AG04449 (cell line): ENCODE results near the gene WDR18.
"Not testable (repeated sequence)": the region's sequence is repeated elsewhere in the genome, so short reads cannot be mapped to it uniquely, and the experiment has no call there.

Source experiments
- CTCF ChIA-PET: fragments of 350-600 bp; formaldehyde crosslinking; extraction: SDS; loops from one replicate; lab custom pipeline; 2021; ENCODE audit warnings: antibody characterized with exemption; lab: Yijun Ruan, JAX
- POLR2A ChIA-PET: fragments of 400-600, 350-600 bp; formaldehyde crosslinking; extraction: SDS; loops from one replicate; lab custom pipeline; 2020; ENCODE audit warnings: antibody characterized with exemption, inconsistent platforms; lab: Yijun Ruan, JAX
- DNase-seq: peaks from one replicate; pipeline ENCODE4 v3.0.0-alpha.2; 2010; ENCODE audit warnings: low read depth, low spot score
- H3K4me3 ChIP-seq: 2 replicates; pipeline ENCODE4 v1.5.1; 2011; ENCODE audit warnings: low read depth, mild to moderate bottlenecking, control low read depth, low read length
- TF ChIP-seq, protein P1 (sequence below): IDR thresholded peaks from one replicate; pipeline ENCODE4 v1.5.1; 2011; ENCODE audit warnings: mild to moderate bottlenecking, moderate library complexity, low read length, control low read depth, inconsistent platforms; ENCODE audit not compliant: insufficient read depth; ENCODE audit errors: missing control alignments

Gene WDR18

DNA sequence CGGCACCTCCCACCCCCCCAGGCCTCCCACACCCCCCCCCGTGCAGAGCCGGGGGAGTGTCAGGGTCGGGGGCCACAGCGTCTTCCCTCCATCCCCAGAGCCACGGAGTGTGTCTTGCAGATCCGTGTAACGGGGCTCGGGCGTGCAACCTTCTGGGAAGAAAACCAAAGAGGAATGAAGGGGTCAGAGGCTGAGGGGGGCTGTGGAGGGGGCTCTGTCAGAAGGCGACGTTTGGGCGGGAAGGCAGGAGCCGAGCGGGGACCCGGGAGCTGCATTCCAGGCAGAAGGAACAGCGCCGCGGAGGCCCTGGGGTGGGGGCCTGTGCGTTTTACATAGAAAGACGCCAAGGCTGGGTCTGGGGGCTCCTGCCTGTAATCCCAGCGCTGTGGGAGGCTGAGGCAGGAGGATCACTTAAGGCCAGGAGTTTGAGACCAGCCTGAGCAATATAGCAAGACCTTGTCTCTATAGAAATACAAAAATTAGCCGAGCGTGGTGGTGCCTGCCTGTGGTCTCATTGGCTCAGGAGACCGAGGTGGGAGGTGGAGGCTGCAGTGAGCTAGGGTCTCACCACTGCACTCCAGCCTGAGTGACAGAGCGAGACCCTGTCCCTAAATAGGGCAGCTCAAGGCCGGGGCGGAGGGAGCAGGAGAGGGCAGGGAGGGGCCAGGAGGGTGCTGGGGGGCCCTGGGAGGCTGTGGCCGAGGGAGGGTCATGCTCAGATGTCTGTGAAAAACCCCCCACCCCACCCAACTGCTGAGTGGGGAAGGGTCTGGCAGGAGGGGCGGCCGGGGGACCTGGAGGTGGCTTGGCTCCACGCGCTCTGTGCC is 30.5 kb upstream of the WDR18 start:
- TF ChIP-seq, protein P1, sequence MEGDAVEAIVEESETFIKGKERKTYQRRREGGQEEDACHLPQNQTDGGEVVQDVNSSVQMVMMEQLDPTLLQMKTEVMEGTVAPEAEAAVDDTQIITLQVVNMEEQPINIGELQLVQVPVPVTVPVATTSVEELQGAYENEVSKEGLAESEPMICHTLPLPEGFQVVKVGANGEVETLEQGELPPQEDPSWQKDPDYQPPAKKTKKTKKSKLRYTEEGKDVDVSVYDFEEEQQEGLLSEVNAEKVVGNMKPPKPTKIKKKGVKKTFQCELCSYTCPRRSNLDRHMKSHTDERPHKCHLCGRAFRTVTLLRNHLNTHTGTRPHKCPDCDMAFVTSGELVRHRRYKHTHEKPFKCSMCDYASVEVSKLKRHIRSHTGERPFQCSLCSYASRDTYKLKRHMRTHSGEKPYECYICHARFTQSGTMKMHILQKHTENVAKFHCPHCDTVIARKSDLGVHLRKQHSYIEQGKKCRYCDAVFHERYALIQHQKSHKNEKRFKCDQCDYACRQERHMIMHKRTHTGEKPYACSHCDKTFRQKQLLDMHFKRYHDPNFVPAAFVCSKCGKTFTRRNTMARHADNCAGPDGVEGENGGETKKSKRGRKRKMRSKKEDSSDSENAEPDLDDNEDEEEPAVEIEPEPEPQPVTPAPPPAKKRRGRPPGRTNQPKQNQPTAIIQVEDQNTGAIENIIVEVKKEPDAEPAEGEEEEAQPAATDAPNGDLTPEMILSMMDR = no peak
- CTCF ChIA-PET = interaction anchor here (1.1 to 1.6 kb wide), 2 partner anchors 17 to 29 kb away, joined by 3 read pairs; no protein-coding TSS in a partner anchor
- POLR2A ChIA-PET = no interaction called here
- no peak for DNase-seq
- H3K4me3 ChIP-seq = no peak overlapping the region

DNA sequence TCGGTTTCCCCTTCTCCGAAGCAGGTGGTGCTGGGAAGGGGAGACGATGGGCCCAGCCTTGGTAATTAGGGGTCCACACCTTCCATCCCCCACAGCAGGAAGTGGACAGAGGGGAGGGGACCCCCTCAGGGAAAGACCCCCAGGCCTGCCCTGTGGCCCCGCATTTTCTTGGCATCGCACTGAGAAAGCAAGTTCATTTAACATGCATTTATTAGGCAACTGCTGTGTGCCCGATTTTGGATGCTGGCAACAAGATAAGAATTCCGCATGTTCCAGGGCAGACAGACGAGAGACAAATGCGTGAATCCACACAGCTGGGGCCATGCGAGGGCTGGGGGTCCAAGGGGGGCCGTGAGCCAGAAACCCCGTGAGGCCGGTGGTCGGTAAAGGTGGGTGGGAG is 29.9 kb upstream of the WDR18 start:
- CTCF ChIA-PET = no interaction called here
- TF ChIP-seq, protein P1 = no peak
- POLR2A ChIA-PET = no interaction called here
- no peak for DNase-seq
- no peak overlapping the region for H3K4me3 ChIP-seq

DNA sequence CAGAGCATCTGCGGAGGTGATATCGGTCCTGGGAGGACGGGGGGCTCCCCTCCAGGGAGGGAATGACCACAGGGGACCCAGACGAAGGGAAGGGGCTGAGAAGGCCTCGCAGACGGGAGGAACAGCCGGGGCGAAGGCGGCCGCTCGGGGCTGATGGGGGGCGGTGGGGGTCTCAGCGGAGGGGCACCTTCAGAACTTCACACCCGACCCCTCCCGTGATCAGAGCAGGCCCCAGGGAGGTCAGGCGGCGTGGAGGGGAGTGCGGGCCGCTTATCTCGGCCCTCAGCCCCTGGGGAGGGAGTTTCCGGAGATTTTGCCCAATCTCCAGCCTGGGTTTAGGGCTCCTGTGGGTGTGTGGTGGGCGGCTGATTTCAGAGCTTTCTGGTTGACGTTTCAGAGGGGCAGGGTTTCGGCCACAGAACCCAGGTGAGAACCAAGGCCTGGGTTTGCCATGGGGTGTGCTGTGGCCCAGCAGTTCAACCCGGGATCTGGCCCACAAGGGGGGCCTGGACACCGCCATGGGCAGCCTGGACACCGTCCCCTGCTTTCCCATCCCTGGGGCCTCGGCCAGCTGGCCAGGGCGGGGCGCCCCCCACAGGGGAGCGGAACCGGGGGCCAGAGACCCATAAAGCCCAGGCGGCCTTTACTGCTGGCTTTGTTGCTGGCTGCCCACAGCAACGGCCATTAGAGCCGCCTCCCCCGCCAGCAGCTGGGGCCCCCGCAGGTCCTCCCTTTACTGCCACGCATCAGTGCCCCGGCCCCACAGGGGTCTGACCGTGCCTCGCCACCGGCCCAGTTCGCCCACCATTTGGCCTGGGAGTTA is 29.3 kb upstream of the WDR18 start:
- TF ChIP-seq, protein P1 = no peak
- no peak for DNase-seq
- ChIA-PET POLR2A (no interaction called here), CTCF (interaction anchor here (1.7 kb wide), 1 partner anchor 16 kb away, joined by 5 read pairs; no protein-coding TSS in a partner anchor)
- no peak overlapping the region for H3K4me3 ChIP-seq

DNA sequence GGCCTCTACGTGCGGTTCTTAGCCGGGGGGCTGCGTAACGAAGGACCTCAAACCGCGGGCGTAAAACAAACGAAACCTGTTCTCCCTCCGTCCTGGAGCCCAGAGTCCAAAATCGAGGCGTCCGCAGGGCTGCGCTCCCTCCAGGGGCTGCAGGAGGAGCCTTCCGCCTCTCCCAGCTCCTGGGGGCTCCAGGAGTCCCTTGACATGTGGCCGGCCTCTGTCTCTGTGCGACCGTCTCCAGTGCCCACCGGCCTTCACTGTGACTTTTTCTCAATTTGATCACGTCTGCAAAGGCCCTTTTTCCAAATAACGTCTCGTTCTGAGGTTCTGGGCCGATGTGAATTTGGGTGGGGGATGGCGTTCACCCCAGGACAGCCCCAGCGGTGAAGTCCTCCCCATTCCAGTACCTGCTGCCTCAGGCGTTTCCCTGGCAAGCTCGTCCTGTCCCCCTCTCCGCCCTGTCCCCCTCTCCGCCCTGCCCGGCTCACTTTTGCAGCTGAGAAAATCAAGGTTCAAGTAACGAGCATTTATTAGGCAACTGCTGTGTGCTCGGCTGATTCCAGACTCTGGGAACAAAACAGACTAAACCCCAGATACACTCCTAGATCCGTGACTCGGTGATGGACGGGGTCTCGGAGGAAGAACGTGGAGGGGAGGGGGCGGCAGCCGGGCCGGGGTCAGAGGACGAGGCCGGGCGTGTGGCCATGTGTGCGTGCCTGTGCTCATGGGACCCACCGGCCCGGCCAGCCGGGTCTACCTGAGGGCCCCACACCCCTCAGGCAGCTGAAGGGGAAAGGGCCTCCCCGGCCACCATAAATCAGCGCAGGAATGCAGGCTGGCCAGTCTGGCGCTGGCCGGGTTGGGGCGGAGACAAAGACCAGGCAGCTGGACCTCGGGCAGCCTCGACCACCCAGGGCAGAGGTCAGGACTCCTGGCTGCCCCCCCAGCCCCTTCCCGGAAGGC is 28.1 kb upstream of the WDR18 start:
- H3K4me3 ChIP-seq = no peak overlapping the region
- no peak for DNase-seq
- ChIA-PET POLR2A (interaction anchor here (0.9 to 1.6 kb wide), 3 partner anchors 23 to 28 kb away, joined by 3 to 7 read pairs (median 4); partner anchors contain the start of gene WDR18), CTCF (interaction anchor here (0.9 to 2.1 kb wide), 5 partner anchors 14 to 28 kb away, joined by 3 to 9 read pairs (median 4); partner anchors contain the start of gene WDR18)
- TF ChIP-seq, protein P1 = no peak

DNA sequence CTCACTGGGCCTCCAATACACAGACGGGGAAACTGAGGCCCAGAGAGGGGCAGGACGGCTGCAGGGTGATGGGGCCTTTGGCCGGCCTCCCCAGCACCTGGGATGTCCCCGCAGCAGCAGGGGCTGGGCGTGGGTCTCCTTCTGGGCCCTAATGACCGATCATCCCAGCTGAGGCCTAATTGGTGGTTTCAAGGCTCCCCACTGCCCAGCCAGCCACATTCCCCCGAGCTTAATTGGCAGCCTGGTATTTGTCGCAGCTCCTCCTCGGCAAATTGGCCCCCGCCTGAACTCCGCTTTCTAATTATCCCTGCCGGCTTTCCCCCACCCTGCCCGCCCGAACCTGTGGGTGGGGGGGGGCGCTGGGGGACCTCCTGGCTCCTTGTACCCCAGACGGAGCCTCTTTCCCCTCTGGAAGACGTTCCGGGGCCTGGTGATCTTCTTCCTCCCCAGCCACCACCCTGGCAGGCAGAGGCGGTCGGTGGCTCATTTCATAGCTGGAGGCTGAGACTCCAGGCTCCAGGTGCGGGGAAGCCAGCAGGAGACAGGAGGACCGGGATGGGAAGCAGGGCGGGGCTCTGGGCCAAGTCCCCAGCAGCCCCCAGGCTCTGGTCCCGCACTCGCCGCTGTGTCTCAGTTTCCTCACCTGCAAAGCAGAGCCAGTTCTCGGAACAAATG is 27.2 kb upstream of the WDR18 start:
- ChIA-PET POLR2A (interaction anchor here (0.9 to 1.6 kb wide), 3 partner anchors 23 to 27 kb away, joined by 3 to 7 read pairs (median 4); partner anchors contain the start of gene WDR18), CTCF (interaction anchor here (0.9 to 2.1 kb wide), 5 partner anchors 14 to 27 kb away, joined by 3 to 9 read pairs (median 4); partner anchors contain the start of gene WDR18)
- TF ChIP-seq, protein P1 = no peak
- no peak overlapping the region for H3K4me3 ChIP-seq
- DNase-seq = no peak

DNA sequence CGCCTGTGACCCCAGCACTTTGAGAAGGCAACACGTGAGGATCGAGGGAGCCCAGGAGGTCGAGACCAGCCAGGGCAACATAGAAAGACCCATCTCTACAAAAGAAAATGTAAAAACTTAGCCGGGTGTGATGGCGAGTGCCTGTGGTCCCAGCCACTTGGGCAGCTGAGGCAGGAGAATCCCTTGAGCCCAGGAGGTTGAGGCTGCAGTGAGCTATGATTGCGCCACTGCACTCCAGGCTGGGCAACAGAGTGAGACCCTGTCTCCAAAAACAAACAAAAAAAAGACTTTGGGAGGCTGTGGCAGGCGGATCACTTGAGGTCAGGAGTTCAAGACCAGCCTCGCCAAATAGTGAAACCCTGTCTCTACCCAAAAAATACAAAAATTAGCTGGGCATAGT is 26.6 kb upstream of the WDR18 start:
- ChIA-PET CTCF (interaction anchor here (1.0 to 2.1 kb wide), 2 partner anchors 11 to 26 kb away, joined by 3 to 9 read pairs; partner anchors contain the start of gene WDR18), POLR2A (interaction anchor here (0.6 to 1.6 kb wide), 2 partner anchors 15 to 24 kb away, joined by 3 to 7 read pairs; no protein-coding TSS in a partner anchor)

More for the DNA sequence above, 26.6 kb upstream of the WDR18 start:
- not testable (repeated sequence) for H3K4me3 ChIP-seq, DNase-seq
